Tibial artery (tissue), 4 donors: ENCODE measurements around the gene ST8SIA2.

Experiments used
- DNase-seq, 2 donors: peaks; one replicate each; pipeline ENCODE4 v3.0.0-alpha.2; 2019
- H3K27ac ChIP-seq, 2 donors: fragments of 200-600 bp; sonication (generic) in 1 of 2; 1 replicate in 1 of 2; 2 replicates in 1 of 2; pipeline ENCODE4 v1.5.1; 2018 to 2019; ENCODE audit warnings: mild to moderate bottlenecking in 1 of 2
- H3K27me3 ChIP-seq, 2 donors: fragments of 200-600 bp; sonication (generic) in 1 of 2; one replicate each; pipeline versions ENCODE4 v1.5.1 to v1.6.0; 2016 to 2019
- H3K36me3 ChIP-seq, 3 donors: fragments of 200-600 bp; sonication (generic) in 2 of 3; one replicate each; pipeline ENCODE4 v1.5.1; 2016 to 2019; ENCODE audit warnings: mild to moderate bottlenecking in 2 of 3
- H3K4me1 ChIP-seq, 4 donors: fragments of 200-600 bp; sonication (generic) in 2 of 4; 1 replicate in 3 of 4; 2 replicates in 1 of 4; pipeline ENCODE4 v1.5.1; 2016 to 2019
- H3K4me3 ChIP-seq, 2 donors: fragments of 200-600 bp; sonication (generic) in 1 of 2; 1 replicate in 1 of 2; 2 replicates in 1 of 2; pipeline ENCODE4 v1.5.1; 2018 to 2019; ENCODE audit warnings: mild to moderate bottlenecking in 2 of 2
- H3K9me3 ChIP-seq, 3 donors: fragments of 200-600 bp; sonication (generic) in 1 of 3; one replicate each; pipeline ENCODE4 v1.5.1; 2016 to 2019
- CTCF ChIP-seq, 2 experiments: fragments of 200-600 bp in 1 of 2; fragments of 450-650 bp in 1 of 2; IDR thresholded peaks; one replicate each; pipeline ENCODE4 v1.5.1; 2017 to 2019; ENCODE audit warnings: antibody characterized with exemption in 2 of 2, mild to moderate bottlenecking in 1 of 2, moderate library complexity in 1 of 2
- intact Hi-C: fragments of 100-400 bp; cut with DNase I; formaldehyde crosslinking; loops from one replicate; pipeline ENCODE4 v1.15.0; 2023; ENCODE audit warnings: low total_unique reads

Gene ST8SIA2

GRCh38 chr15:92492551-92493115, 99.0 kb downstream of the ST8SIA2 start:
- no peak for TF ChIP-seq CTCF (IDR thresholded peaks at IDR 0.05)
- peaks cover 0 to 22% of the 10 kb centered on the region in 2 donors for H3K27me3 ChIP-seq

GRCh38 chr15:92494806-92495336, 101.2 kb downstream of the ST8SIA2 start:
- no peak for DNase-seq
- peaks cover 3 to 6% (median 6%) of the 10 kb centered on the region in 3 donors for H3K9me3 ChIP-seq
- no peak overlapping the region for H3K27ac ChIP-seq
- TF ChIP-seq CTCF (IDR thresholded peaks at IDR 0.05): no peak
- peaks cover 0 to 32% of the 10 kb centered on the region in 2 donors for H3K27me3 ChIP-seq
- intact Hi-C loops: no loop called here
- H3K4me1 ChIP-seq: no peaks in the 10 kb centered on the region
- no peaks in the 10 kb centered on the region for H3K36me3 ChIP-seq
- no peak overlapping the region for H3K4me3 ChIP-seq

More at GRCh38 chr15:92492551-92493115, 99.0 kb downstream of the ST8SIA2 start:
- Histone ChIP-seq H3K27ac (no peak overlapping the region), H3K4me1 (no peaks in the 10 kb centered on the region), H3K4me3 (no peak overlapping the region), H3K9me3 (peaks cover 3 to 8% (median 8%) of the 10 kb centered on the region in 3 donors), H3K36me3 (no peaks in the 10 kb centered on the region)
- intact Hi-C loops: no loop called here
- DNase-seq: no peak

- TF ChIP-seq CTCF (IDR thresholded peaks at IDR 0.05): no peak
- H3K27me3 ChIP-seq: peaks cover 0 to 36% of the 10 kb centered on the region in 2 donors
- no peak overlapping the region for H3K4me3 ChIP-seq
- no peak for DNase-seq
- no peak overlapping the region for H3K27ac ChIP-seq
- intact Hi-C loops: no loop called here
- no peaks in the 10 kb centered on the region for H3K36me3 ChIP-seq
- H3K9me3 ChIP-seq: peaks cover under 1 to 3% (median 3%) of the 10 kb centered on the region in 3 donors
- no peaks in the 10 kb centered on the region for H3K4me1 ChIP-seq
Measured at GRCh38 chr15:92495446-92495845, 101.8 kb downstream of the ST8SIA2 start.

DNA sequence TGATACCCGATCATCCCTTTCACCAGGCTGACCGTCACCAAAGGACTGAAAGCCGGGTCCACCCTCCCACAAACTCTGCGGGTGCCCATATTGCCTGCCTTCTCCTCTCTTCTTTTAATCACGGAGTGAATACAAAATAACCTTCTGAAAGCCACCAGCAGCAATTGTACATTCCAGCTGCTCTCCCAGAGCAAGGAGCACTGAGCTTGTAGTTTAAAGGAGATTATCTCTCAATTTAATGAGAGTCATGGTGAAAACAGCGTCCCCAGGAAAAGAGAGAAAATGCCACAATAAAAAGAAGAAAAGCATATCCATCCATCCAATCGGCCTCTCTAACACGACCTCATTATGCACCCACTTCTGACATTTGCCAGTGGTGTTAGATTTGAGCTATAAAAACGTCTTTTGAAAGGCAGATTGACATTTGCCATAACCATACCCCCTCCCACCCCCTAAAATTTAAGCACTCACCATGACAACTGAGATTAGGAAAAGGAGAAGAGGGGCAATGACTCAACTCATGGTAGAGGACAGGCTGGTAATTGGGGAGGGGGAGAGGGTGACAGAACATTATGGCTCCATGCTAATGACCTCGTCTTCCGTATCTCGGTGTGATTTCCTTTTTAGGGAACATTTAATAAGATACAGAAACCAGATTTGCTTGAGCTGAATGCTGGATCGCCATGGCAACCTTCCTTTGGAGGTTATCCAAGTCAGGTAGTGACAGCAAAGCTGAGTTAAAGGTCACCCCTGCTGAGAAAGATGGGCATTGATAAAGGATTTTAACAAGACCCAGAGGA, 106.2 kb downstream of the ST8SIA2 start:
- intact Hi-C loops: no loop called here
- Histone ChIP-seq H3K27me3 (peaks cover 0 to 36% of the 10 kb centered on the region in 2 donors), H3K36me3 (no peaks in the 10 kb centered on the region), H3K4me1 (no peaks in the 10 kb centered on the region), H3K27ac (no peak overlapping the region), H3K4me3 (no peak overlapping the region), H3K9me3 (no peaks in the 10 kb centered on the region)
- TF ChIP-seq CTCF (IDR thresholded peaks at IDR 0.05): no peak
- no peak for DNase-seq

GRCh38 chr15:92502336-92502735, 108.7 kb downstream of the ST8SIA2 start:
- intact Hi-C loops: no loop called here
- no peak for DNase-seq
- Histone ChIP-seq H3K4me3 (no peak overlapping the region), H3K36me3 (no peaks in the 10 kb centered on the region), H3K4me1 (no peaks in the 10 kb centered on the region), H3K27me3 (peaks cover 0 to 18% of the 10 kb centered on the region in 2 donors), H3K9me3 (no peaks in the 10 kb centered on the region), H3K27ac (no peak overlapping the region)
- no peak for TF ChIP-seq CTCF (IDR thresholded peaks at IDR 0.05)
